CD4-positive, alpha-beta T cell treated with Interleukin-21 for 1 hour (primary cell): ENCODE measurements around the gene DNAJC1.

Experiments
- DNase-seq: peaks from one replicate; pipeline ENCODE4 v3.0.0-alpha.2; 2020

The DNAJC1 gene

GRCh38 chr10:21954132-21954531 is 49.4 kb downstream of the DNAJC1 start:
- no peak for DNase-seq

GRCh38 chr10:21953585-21954057 is 49.9 kb downstream of the DNAJC1 start:
- peak; percentile 35 for DNase-seq

- DNase-seq: no peak
These were observed 53.0 kb downstream of the DNAJC1 start for GRCh38 chr10:21950566-21950965.

- DNase-seq: no peak
These were observed 56.6 kb downstream of the DNAJC1 start for GRCh38 chr10:21946946-21947345.

- DNase-seq: no peak
These were observed 58.7 kb downstream of the DNAJC1 start for GRCh38 chr10:21944727-21945386.

- no peak for DNase-seq
These were observed 59.8 kb downstream of the DNAJC1 start for GRCh38 chr10:21943633-21944265.

GRCh38 chr10:21935439-21936023 is 68.0 kb downstream of the DNAJC1 start:
- DNase-seq: no peak

- no peak for DNase-seq
These were observed 69.2 kb downstream of the DNAJC1 start for GRCh38 chr10:21934307-21934706.

- DNase-seq: no peak
These were observed 74.5 kb downstream of the DNAJC1 start for GRCh38 chr10:21929070-21929469.

- no peak for DNase-seq
These were observed 75.7 kb downstream of the DNAJC1 start for GRCh38 chr10:21927631-21928353.

- DNase-seq: no peak
These were observed 76.6 kb downstream of the DNAJC1 start for GRCh38 chr10:21926949-21927348.

- no peak for DNase-seq
These were observed 77.1 kb downstream of the DNAJC1 start for GRCh38 chr10:21926358-21926925.

- DNase-seq: no peak
These were observed 77.7 kb downstream of the DNAJC1 start for GRCh38 chr10:21925851-21926250.

- no peak for DNase-seq
These were observed 79.0 kb downstream of the DNAJC1 start for GRCh38 chr10:21924511-21924910.

- DNase-seq: no peak
These were observed 82.9 kb downstream of the DNAJC1 start for GRCh38 chr10:21920633-21921032.

- DNase-seq: no peak
These were observed 83.6 kb downstream of the DNAJC1 start for GRCh38 chr10:21919906-21920305.

- no peak for DNase-seq
These were observed 84.4 kb downstream of the DNAJC1 start for GRCh38 chr10:21919117-21919516.

GRCh38 chr10:21912625-21913024 is 90.9 kb downstream of the DNAJC1 start:
- DNase-seq: no peak

- DNase-seq: no peak
These were observed 92.7 kb downstream of the DNAJC1 start for GRCh38 chr10:21910798-21911197.

- DNase-seq: no peak
These were observed 96.1 kb downstream of the DNAJC1 start for GRCh38 chr10:21907436-21907835.

- no peak for DNase-seq
These were observed 98.6 kb downstream of the DNAJC1 start for GRCh38 chr10:21904930-21905329.

GRCh38 chr10:21899736-21900135 is 103.8 kb downstream of the DNAJC1 start:
- DNase-seq: no peak

GRCh38 chr10:21895932-21896331 is 107.6 kb downstream of the DNAJC1 start:
- no peak for DNase-seq
